CD4-positive, alpha-beta T cell treated with Interleukin-4 for 1 hour (primary cell): Measurements from ENCODE around the gene MYMX.
A peak's percentile ranks its signal among the peaks of the same experiment; 100 is the strongest.
"Not testable (repeated sequence)": the region's sequence is repeated elsewhere in the genome, so short reads cannot be mapped to it uniquely, and the experiment has no call there.

Experiments
- DNase-seq, 2 donors: peaks; one replicate each; pipeline ENCODE4 v3.0.0-alpha.2; 2020 to 2022

The MYMX gene

GRCh38 chr6:44221291-44221960 lies 4.7 kb downstream of the MYMX start:
- DNase-seq: peak; percentile 79 to 82

- no peak for DNase-seq
These were observed 5.2 kb downstream of the MYMX start for GRCh38 chr6:44221961-44222335.

- DNase-seq: no peak
These were observed 6.0 kb downstream of the MYMX start for GRCh38 chr6:44222486-44223318.

GRCh38 chr6:44223319-44224028 lies 6.7 kb downstream of the MYMX start, which contains the start of gene SLC29A1:
Gene SLC29A1, plus strand, starts transcription at chr6:44223595. Its CDS starts 3,719 bp downstream, at chr6:44227314.
- DNase-seq: peak; percentile 84 to 88

- DNase-seq: no peak
These were observed 7.6 kb downstream of the MYMX start for GRCh38 chr6:44224029-44224964.

- DNase-seq: no peak
These were observed 8.2 kb downstream of the MYMX start for GRCh38 chr6:44224965-44225305.

GRCh38 chr6:44225579-44226325 lies 9.0 kb downstream of the MYMX start:
- DNase-seq: no peak

- DNase-seq: no peak
These were observed 9.8 kb downstream of the MYMX start for GRCh38 chr6:44226368-44227147.

GRCh38 chr6:44227148-44227793 lies 10.5 kb downstream of the MYMX start:
- no peak for DNase-seq

GRCh38 chr6:44228031-44228430 lies 11.3 kb downstream of the MYMX start:
- DNase-seq: no peak

GRCh38 chr6:44228433-44228832 lies 11.7 kb downstream of the MYMX start:
- no peak for DNase-seq

- no peak for DNase-seq
These were observed 12.1 kb downstream of the MYMX start for GRCh38 chr6:44228836-44229235.

GRCh38 chr6:44229376-44230033 lies 12.8 kb downstream of the MYMX start:
- DNase-seq: no peak

- no peak for DNase-seq
These were observed 13.4 kb downstream of the MYMX start for GRCh38 chr6:44230034-44230675.

- not testable (repeated sequence) for DNase-seq
These were observed 14.7 kb downstream of the MYMX start for GRCh38 chr6:44231426-44231825.

GRCh38 chr6:44232676-44233566 lies 16.2 kb downstream of the MYMX start:
- DNase-seq: no peak

GRCh38 chr6:44233567-44234100 lies 16.9 kb downstream of the MYMX start:
- DNase-seq: no peak
